Liver (tissue), 9 donors: ENCODE data around the gene SPAG17. TPM values are rescaled to one million over a fixed set of nuclear protein-coding genes. Genes with fewer than 3 reads are reported as not detected.

Experiments
- DNase-seq: peaks from one replicate; pipeline ENCODE4 v3.0.0-alpha.2; 2017; ENCODE audit warnings: low spot score
- H3K27ac ChIP-seq, 2 donors: one replicate each; pipeline ENCODE4 v1.7.0; 2013; ENCODE audit warnings: inconsistent platforms in 2 of 2, low read length in 2 of 2, control low read depth in 1 of 2, low read depth in 1 of 2, mild to moderate bottlenecking in 1 of 2
- H3K27me3 ChIP-seq, 4 donors: one replicate each; pipeline versions ENCODE4 v1.6.1 to v1.7.0; 2013; ENCODE audit warnings: low read length in 3 of 4, inconsistent platforms in 1 of 4, mild to moderate bottlenecking in 1 of 4, moderate library complexity in 1 of 4; ENCODE audit not compliant: control insufficient read depth in 4 of 4, insufficient read depth in 4 of 4
- H3K36me3 ChIP-seq, 4 donors: one replicate each; pipeline versions ENCODE4 v1.6.1 to v1.7.0; 2013; ENCODE audit warnings: low read length in 3 of 4, mild to moderate bottlenecking in 3 of 4, low read depth in 1 of 4, moderate library complexity in 1 of 4; ENCODE audit not compliant: control insufficient read depth in 4 of 4, insufficient read depth in 3 of 4
- H3K4me1 ChIP-seq, 4 donors: one replicate each; pipeline versions ENCODE4 v1.6.1 to v1.7.0; 2013; ENCODE audit warnings: low read length in 3 of 4, mild to moderate bottlenecking in 3 of 4, moderate library complexity in 1 of 4; ENCODE audit not compliant: control insufficient read depth in 4 of 4, insufficient read depth in 4 of 4
- H3K4me3 ChIP-seq, 3 donors: one replicate each; pipeline versions ENCODE4 v1.6.1 to v1.7.0; 2013; ENCODE audit warnings: low read length in 3 of 3, control low read depth in 1 of 3, low read depth in 1 of 3, mild to moderate bottlenecking in 1 of 3
- H3K9ac ChIP-seq, 2 donors: one replicate each; pipeline ENCODE4 v1.7.0; 2013; ENCODE audit warnings: low read length in 2 of 2, mild to moderate bottlenecking in 2 of 2, moderate library complexity in 2 of 2, control low read depth in 1 of 2, low read depth in 1 of 2
- H3K9me3 ChIP-seq, 4 donors: one replicate each; pipeline versions ENCODE4 v1.6.1 to v1.7.0; 2013; ENCODE audit warnings: low read length in 3 of 4; ENCODE audit not compliant: control insufficient read depth in 4 of 4
- ATF3 ChIP-seq: IDR thresholded peaks from 2 replicates; pipeline ENCODE4 v1.6.1; 2016; ENCODE audit warnings: antibody characterized with exemption
- CTCF ChIP-seq: fragments of 150-350 bp; IDR thresholded peaks from 2 replicates; pipeline ENCODE4 v1.5.1; 2017; ENCODE audit warnings: improper control_type of control experiment, low read depth, low read length; ENCODE audit not compliant: missing input control
- EGR1 ChIP-seq, 2 donors: IDR thresholded peaks; 2 replicates each; pipeline ENCODE4 v1.6.1; 2016 to 2018; ENCODE audit warnings: antibody characterized with exemption in 2 of 2, low read depth in 2 of 2
- FOXA1 ChIP-seq: IDR thresholded peaks from 2 replicates; pipeline ENCODE4 v1.6.1; 2016; ENCODE audit warnings: antibody characterized with exemption
- FOXA2 ChIP-seq: IDR thresholded peaks from 2 replicates; pipeline ENCODE4 v1.6.1; 2016; ENCODE audit warnings: antibody characterized with exemption
- GABPA ChIP-seq, 2 donors: IDR thresholded peaks in 1 of 2; conservative IDR thresholded peaks in 1 of 2; 2 replicates each; pipeline ENCODE4 v1.6.1; 2016; ENCODE audit warnings: antibody characterized with exemption in 2 of 2, mild to moderate bottlenecking in 1 of 2, moderate library complexity in 1 of 2
- HNF4A ChIP-seq, 2 donors: conservative IDR thresholded peaks; 2 replicates each; pipeline ENCODE4 v1.6.1; 2016; ENCODE audit warnings: antibody characterized with exemption in 2 of 2, mild to moderate bottlenecking in 2 of 2
- HNF4G ChIP-seq: IDR thresholded peaks from 2 replicates; pipeline ENCODE4 v1.6.1; 2016; ENCODE audit warnings: antibody characterized with exemption
- JUND ChIP-seq, 2 donors: IDR thresholded peaks; 2 replicates each; pipeline ENCODE4 v1.6.1; 2016; ENCODE audit warnings: antibody characterized with exemption in 2 of 2
- MAX ChIP-seq: IDR thresholded peaks from 2 replicates; pipeline ENCODE4 v1.6.1; 2016; ENCODE audit warnings: antibody characterized with exemption
- NR2F2 ChIP-seq: IDR thresholded peaks from 2 replicates; pipeline ENCODE4 v1.6.1; 2016; ENCODE audit warnings: antibody characterized with exemption
- RAD21 ChIP-seq, 2 donors: IDR thresholded peaks; 2 replicates each; pipeline ENCODE4 v1.6.1; 2016; ENCODE audit warnings: antibody characterized with exemption in 2 of 2, mild to moderate bottlenecking in 2 of 2
- REST ChIP-seq: IDR thresholded peaks from 2 replicates; pipeline ENCODE4 v1.6.1; 2016; ENCODE audit warnings: antibody characterized with exemption, mild to moderate bottlenecking
- RXRA ChIP-seq, 2 donors: IDR thresholded peaks; 2 replicates each; pipeline ENCODE4 v1.6.1; 2017 to 2018; ENCODE audit warnings: antibody characterized with exemption in 2 of 2, mild to moderate bottlenecking in 1 of 2
- SP1 ChIP-seq: IDR thresholded peaks from 2 replicates; pipeline ENCODE4 v1.6.1; 2018; ENCODE audit warnings: antibody characterized with exemption, mild to moderate bottlenecking
- TAF1 ChIP-seq: conservative IDR thresholded peaks from 2 replicates; pipeline ENCODE4 v1.6.1; 2016; ENCODE audit warnings: antibody characterized with exemption, mild to moderate bottlenecking
- YY1 ChIP-seq: IDR thresholded peaks from 2 replicates; pipeline ENCODE4 v1.6.1; 2016; ENCODE audit warnings: antibody characterized with exemption, mild to moderate bottlenecking
- ZBTB33 ChIP-seq: IDR thresholded peaks from 2 replicates; pipeline ENCODE4 v1.6.1; 2016; ENCODE audit warnings: antibody characterized with exemption
- WGBS: extraction: QIAGEN DNeasy Blood & Tissue Kit; methylation state at CpG from one replicate; pipeline ENCODE4 v1.1.7; 2013; 5-methylcytosine and 5-hydroxymethylcytosine counted together
- polyA plus RNA-seq, 2 donors: library from polyadenylated mRNA; stranded (reverse) in 1 of 2; unstranded in 1 of 2; fragments of 200-250 nt in 1 of 2; fragments of >200 nt in 1 of 2; fragmentation: Nextera tagmentation in 1 of 2; extraction: Ambion mirVana in 1 of 2; gene quantifications; one replicate each; pipeline versions ENCODE4 v1.2.1 to v1.2.3, GENCODE V29; 2013 to 2015
- total RNA-seq, 2 donors: library from RNA; depleted of rRNA; stranded (reverse); fragments of >200 nt; gene quantifications; one replicate each; pipeline ENCODE4 v1.2.3, GENCODE V29; 2014
- donor health status: healthy.
- donor health status: healthy.
- donor health status: healthy.
- donor health status: healthy.
- donor health status: healthy.

SPAG17 gene
- total and polyA plus RNA-seq, 4 donors, result 0.17 to 0.75 TPM; not detected in 2

GRCh38 chr1:118128761-118129160 lies 56.3 kb downstream of the SPAG17 start:
- H3K36me3 ChIP-seq, result no peaks in the 10 kb centered on the region
- H3K27me3 ChIP-seq, result no peaks in the 10 kb centered on the region
- no peak overlapping the region for H3K27ac ChIP-seq
- no peaks in the 10 kb centered on the region for H3K4me1 ChIP-seq
- TF ChIP-seq CTCF (no peak), SP1 (no peak), RXRA (IDR thresholded peaks at IDR 0.05) (no peak), HNF4G (no peak), JUND (IDR thresholded peaks at IDR 0.05) (no peak), ATF3 (no peak), MAX (no peak), RAD21 (IDR thresholded peaks at IDR 0.05) (no peak), NR2F2 (no peak), HNF4A (conservative IDR thresholded peaks at IDR 0.05) (no peak), ZBTB33 (no peak), FOXA1 (no peak), GABPA (IDR thresholded peaks at IDR 0.05 in 1 of 2, conservative IDR thresholded peaks at IDR 0.05 in 1 of 2) (no peak), TAF1 (no peak), REST (no peak), FOXA2 (no peak)
- DNase-seq, result no peak
- WGBS, result 70% methylated on average over 1 of the region's 1 CpG
- no peak overlapping the region for H3K4me3 ChIP-seq
- H3K9ac ChIP-seq, result no peak overlapping the region
- no peaks in the 10 kb centered on the region for H3K9me3 ChIP-seq

GRCh38 chr1:118124064-118124463 lies 61.0 kb downstream of the SPAG17 start:
- WGBS, result 77% methylated on average over 3 of the region's 3 CpGs
- Histone ChIP-seq H3K9me3 (no peaks in the 10 kb centered on the region), H3K27me3 (no peaks in the 10 kb centered on the region)
- TF ChIP-seq YY1 (no peak), HNF4G (no peak), RXRA (IDR thresholded peaks at IDR 0.05) (no peak), HNF4A (conservative IDR thresholded peaks at IDR 0.05) (no peak), REST (no peak), RAD21 (IDR thresholded peaks at IDR 0.05) (no peak), GABPA (IDR thresholded peaks at IDR 0.05 in 1 of 2, conservative IDR thresholded peaks at IDR 0.05 in 1 of 2) (no peak), EGR1 (IDR thresholded peaks at IDR 0.05; ENCODE audit: low read depth in 2 of 2) (no peak), SP1 (no peak), ZBTB33 (no peak), NR2F2 (no peak), MAX (no peak)

More at GRCh38 chr1:118124064-118124463, 61.0 kb downstream of the SPAG17 start:
- Histone ChIP-seq H3K27ac (no peak overlapping the region), H3K4me1 (peaks cover 0 to 11% (median 3%) of the 10 kb centered on the region in 4 donors), H3K4me3 (no peak overlapping the region), H3K9ac (no peak overlapping the region), H3K36me3 (no peaks in the 10 kb centered on the region)
- no peak for DNase-seq
